T47D (cell line): Measurements from ENCODE around the gene LRRC74B.
"Not testable (repeated sequence)": the region's sequence is repeated elsewhere in the genome, so short reads cannot be mapped to it uniquely, and the experiment has no call there.

Experiments
- DNase-seq, 2 experiments: peaks; one replicate each; pipeline versions ENCODE4 v3.0.0 to v3.0.0-alpha.2; 2011 to 2012; ENCODE audit warnings: low read depth in 1 of 2, low spot score in 1 of 2
- JUND ChIP-seq: IDR thresholded peaks from 2 replicates; pipeline ENCODE4 v1.6.1; 2012; ENCODE audit warnings: low read depth
- in situ Hi-C: cut with HindIII; loops from 2 replicates; pipeline ENCODE4 v1.10.0; 2016; ENCODE audit warnings: low sequenced_read_pairs, low pct_unique_long_range_greater_than_20kb

The LRRC74B gene

GRCh38 chr22:21047035-21047661, 1.4 kb downstream of the LRRC74B start:
- DNase-seq: no peak
- in situ Hi-C loops: no loop called here
- TF ChIP-seq JUND: no peak

DNA sequence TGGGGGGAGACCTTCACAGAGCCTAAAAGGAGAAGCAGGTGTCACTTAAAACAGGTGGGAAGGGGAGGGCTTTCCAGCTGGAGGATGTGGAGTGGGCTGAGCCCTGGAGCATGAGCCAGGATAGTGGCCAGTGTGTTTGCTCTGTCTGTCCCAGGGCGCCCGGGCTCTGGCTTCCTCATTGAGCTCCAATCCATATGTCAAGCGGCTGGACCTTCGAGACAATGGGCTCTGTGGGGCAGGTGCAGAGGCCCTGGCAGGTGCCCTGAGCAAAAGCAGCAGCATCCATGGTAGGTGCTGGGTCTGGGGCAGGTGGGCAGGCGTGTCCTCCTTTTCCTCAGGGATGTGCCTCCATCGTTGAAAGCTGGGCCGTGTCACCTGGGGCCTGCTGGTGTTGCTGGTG, 2.0 kb downstream of the LRRC74B start:
- no peak for TF ChIP-seq JUND
- in situ Hi-C loops: no loop called here
- DNase-seq: no peak

- in situ Hi-C loops, DNase-seq: not testable (repeated sequence)
Measured at GRCh38 chr22:21048448-21048847, 2.7 kb downstream of the LRRC74B start.

DNA sequence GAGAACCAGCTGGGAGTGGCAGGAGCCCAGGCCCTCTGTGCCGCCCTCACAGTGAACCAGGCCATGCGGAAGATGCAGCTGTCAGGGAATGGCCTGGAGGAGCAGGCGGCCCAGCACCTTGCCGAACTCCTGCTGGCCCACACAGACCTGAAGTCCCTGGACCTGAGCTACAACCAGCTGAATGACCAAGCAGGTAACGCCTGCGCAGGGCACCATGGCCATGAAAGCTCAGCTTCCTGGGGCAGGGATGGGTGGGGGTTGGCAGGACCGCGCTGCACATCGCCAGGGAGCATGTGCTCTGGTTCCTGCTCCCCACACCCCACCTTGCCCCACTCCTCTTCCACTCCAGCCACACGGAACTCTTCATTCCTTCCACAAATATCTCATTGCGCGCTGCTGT, 3.2 kb downstream of the LRRC74B start:
- in situ Hi-C loops, DNase-seq: not testable (repeated sequence)

- in situ Hi-C loops: no loop called here
- TF ChIP-seq JUND: no peak
- DNase-seq: no peak
Measured at GRCh38 chr22:21051145-21051830, 5.5 kb downstream of the LRRC74B start.

DNA sequence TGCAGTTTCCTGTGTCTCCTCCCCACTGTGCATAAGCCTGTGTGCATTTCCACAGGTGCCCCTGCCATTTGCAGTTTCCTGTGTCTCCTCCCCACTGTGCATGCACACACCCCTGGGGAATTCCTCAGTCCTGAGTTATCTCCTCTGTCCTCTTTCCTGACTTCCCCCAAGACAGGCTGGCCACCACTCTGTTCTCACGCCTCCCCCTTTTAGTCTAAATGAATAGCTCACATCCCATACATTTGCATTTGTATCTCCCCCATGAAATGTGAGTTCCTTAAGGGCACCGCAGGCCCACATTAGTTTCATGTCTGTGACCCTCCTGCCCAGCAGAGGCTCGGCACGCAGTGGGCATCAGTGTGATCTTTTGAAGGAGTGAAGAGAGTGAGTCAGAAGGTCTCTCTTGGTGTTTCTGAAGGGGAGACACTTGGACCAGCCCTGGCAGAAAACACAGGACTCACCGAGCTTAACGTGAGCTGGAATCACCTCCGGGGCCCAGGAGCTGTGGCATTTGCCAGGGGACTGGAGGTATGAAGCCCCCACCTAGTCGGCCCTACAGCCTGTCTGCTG, 6.2 kb downstream of the LRRC74B start:
- no peak for DNase-seq
- in situ Hi-C loops: no loop called here
- TF ChIP-seq JUND: no peak

DNA sequence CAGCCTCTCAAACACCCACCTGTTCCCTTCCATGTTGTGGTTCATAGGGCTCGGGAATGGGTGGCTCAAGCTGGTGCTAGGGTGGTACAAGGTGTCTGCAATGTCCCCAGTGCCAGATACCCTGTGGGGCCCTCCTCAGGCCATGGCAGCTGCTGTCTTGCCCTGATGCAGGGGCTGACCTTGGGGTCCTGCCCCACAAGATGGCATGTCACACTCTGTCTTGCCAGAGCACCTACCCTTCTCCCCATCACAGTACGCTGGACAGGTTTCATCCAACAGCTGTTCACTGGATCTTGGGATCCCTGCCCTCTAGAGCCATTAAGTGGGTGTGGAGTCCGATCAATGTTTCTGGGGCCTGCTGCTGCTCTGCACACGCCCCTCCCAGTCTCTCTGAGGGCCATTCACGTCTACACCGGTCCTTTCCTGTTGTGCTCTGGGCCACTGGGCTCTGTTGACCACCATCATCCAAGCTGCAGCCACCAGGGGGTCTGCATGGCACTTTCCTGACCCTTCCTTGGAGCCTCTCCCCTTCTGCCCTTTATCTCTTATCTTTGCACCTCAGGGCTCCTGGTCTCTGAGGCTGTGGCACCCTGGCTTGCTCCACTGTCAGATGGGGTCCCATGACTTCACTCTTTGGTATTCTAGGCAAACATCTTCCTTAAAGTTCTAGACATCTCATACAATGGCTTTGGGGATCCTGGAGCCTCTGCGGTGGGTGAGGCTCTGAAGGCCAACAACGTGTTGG, 7.1 kb downstream of the LRRC74B start:
- TF ChIP-seq JUND: no peak

DNA sequence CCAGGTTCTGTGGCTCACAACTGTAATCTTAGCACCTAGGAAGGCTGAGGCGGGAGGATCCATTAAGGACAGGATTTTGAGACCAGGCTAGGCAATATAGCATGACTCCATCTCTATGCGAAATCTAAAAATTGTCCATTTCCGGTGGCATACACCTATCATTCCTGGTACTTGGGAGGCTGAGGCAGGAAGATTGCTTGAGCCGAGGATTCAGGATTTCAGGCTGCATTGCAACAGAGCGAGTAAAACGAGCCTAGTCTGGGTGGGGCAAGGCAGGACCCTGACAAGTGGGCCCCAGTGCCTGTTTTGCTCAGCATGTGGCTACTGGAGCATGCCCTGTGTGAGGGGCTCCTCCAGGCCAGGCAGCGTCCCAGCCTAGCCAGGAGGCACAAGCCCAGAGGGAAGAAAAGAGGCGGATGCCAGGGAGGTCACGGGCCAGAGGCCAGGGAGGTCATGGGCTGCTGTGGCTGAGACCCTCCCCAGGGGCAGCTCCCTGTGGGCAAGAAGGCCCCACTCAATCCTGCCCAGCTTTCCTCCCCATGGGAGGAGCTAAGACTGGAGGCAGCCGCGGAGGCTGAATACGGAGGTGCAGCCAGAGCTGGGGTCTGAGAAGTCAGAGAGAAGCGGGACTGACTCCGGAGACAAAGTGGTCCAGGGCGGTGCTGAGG, 8.4 kb downstream of the LRRC74B start:
- no peak for TF ChIP-seq JUND
- in situ Hi-C loops: no loop called here
- no peak for DNase-seq

More for the DNA sequence above, 7.1 kb downstream of the LRRC74B start:
- no peak for DNase-seq
- in situ Hi-C loops: no loop called here

DNA sequence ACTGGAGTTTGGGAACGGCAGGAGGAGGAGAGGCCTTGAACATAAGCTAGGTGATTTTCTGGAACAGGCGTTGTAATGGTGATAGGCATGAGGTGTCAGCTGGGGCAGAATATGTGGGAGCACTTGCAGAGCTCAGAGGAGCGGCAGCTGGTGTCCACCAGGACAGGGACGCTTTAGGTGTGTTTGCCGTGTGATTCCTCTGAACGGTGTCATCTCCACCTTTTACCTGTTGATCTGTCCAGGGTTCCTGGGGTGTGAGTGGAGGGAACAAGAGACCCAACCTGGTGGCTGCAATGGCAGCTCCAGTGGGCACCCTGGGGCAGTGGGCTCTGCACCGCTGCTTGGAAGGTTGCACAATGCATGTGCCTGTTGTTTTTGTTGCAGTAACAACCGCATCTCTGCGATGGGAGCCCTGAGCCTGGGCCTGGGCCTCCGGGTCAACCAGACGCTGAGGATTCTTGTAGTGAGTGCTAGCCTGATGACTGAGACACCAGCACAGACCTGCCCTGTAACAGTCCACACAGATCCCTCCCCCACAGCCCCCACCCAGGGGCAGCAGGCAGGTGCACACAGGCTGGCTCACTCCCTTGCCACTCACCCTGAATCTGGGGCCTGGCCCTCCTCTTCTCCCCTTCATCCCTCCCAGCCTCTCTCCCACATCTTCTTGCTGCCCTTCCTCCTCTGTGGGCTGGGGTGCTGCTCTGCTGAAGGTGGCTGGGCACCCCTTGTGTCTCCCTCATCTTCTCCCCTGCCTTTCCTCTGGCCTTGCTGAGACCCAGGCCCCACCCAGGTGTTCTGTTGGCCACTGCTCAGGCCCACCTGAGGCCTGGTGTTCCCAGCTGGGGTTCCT, 9.2 kb downstream of the LRRC74B start:
- in situ Hi-C loops: no loop called here

DNA sequence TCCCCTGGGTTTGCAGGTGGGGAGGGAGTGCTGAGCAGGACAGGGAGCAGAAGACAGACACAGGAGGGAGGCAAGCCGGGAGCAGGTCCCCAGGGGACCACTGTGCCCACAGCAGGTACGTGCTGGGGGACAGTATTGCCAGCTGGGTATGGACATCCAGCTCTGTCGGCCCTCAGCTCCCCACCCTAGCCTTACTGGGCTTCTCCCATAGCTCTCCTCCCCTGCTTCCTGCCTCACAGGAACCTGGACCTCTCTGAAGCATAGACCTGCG, 9.8 kb downstream of the LRRC74B start:
- DNase-seq: no peak
- no peak for TF ChIP-seq JUND
- in situ Hi-C loops: no loop called here

More for the DNA sequence above, 9.2 kb downstream of the LRRC74B start:
- no peak for TF ChIP-seq JUND
- no peak for DNase-seq

GRCh38 chr22:21055880-21056319, 10.2 kb downstream of the LRRC74B start:
- DNase-seq: no peak
- in situ Hi-C loops: no loop called here
- no peak for TF ChIP-seq JUND

GRCh38 chr22:21060363-21060762, 14.6 kb downstream of the LRRC74B start:
- DNase-seq, in situ Hi-C loops: not testable (repeated sequence)

DNA sequence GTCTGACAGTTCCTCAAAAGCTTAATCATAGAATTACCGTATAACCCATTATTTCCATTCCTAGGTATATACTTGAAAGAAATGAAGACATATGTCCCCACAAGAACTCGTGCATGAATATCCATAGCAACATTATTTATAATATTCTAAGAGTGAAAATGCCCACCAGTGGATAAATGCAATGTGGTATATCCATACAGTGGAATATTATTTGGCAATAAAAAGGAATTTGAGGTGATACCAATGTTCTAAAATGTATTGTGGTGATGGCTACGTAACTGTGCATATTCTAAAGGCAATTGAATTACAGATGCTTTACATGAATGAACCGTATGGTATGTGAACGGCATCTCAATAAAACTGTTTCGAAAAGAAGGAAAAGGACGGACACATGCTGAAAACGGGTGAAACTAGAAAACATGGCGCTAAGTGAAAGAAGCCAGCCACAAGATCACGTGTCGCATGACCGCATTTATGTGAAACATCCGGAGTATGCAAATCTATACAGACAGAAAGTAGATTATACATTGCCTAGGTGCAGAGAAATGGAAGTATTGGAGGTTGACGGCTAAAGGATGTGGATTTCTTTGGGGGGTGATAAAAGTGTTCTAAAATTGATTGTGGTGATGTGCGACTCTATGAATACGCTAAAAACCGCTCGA, 16.0 kb downstream of the LRRC74B start:
- not testable (repeated sequence) for DNase-seq

DNA sequence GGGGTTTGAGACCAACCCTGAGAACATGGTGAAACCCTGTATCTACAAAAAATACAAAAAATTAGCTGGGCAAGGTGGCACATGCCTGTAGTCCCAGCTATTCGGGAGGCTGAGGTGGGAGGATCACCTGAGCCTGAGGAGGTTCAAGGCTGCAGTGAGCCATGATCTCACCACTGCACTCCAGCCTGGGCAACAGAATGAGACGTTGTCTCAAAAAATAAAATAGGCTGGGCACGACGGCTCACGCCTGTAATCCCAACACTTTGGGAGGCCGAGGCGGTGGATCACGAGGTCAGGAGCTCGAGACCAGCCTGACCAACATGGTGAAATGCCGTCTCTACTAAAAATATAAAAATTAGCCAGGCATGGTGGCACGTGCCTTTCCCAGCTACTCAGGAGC, 18.7 kb downstream of the LRRC74B start:
- DNase-seq, in situ Hi-C loops: not testable (repeated sequence)

More for the DNA sequence above, 16.0 kb downstream of the LRRC74B start:
- in situ Hi-C loops: not testable (repeated sequence)
